ENCODE data around the gene NPAS2. TPM values are rescaled to one million over a fixed set of nuclear protein-coding genes. Genes with fewer than 3 reads are reported as not detected.

The NPAS2 gene
- polyA plus RNA-seq, 1 of the 3 experiments (the other 2 are of a cell fraction) = 58.5 TPM

DNA sequence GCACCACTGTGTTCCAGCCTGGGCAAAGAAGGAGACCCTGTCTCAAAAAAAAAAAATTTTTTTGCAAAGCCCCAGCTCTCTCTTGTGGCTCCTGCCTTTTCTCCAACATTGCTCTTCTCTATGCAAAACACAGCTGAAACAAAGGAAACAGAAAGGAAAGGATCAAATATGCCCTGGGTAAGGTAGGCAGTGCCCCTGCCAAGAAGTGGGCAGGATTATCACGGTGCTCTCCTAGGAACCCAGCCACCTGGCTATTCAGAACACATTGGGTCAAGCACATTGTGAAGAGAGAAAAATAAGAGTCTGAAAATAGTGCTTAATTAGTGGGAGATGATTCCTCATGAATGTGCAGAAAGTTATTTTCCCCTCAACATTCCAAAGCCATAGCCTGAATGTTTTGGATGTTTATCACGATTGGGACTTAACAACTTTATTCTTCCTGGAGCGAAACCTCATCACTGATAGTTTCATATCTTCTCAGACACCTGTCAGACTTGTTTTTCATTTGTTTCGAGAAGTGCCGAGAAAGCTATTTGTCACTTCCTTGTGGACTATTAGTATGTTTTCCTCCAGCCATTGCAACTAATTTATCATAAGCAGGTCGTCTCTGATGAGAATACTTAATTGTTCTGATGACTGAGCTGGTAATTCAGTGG lies 139.4 kb downstream of the NPAS2 start (continued):
- TF ChIP-seq, protein P1, sequence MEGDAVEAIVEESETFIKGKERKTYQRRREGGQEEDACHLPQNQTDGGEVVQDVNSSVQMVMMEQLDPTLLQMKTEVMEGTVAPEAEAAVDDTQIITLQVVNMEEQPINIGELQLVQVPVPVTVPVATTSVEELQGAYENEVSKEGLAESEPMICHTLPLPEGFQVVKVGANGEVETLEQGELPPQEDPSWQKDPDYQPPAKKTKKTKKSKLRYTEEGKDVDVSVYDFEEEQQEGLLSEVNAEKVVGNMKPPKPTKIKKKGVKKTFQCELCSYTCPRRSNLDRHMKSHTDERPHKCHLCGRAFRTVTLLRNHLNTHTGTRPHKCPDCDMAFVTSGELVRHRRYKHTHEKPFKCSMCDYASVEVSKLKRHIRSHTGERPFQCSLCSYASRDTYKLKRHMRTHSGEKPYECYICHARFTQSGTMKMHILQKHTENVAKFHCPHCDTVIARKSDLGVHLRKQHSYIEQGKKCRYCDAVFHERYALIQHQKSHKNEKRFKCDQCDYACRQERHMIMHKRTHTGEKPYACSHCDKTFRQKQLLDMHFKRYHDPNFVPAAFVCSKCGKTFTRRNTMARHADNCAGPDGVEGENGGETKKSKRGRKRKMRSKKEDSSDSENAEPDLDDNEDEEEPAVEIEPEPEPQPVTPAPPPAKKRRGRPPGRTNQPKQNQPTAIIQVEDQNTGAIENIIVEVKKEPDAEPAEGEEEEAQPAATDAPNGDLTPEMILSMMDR (IDR thresholded peaks at IDR 0.05) = no peak
- no peak for TF ChIP-seq EZH2phosphoT487 (IDR thresholded peaks at IDR 0.05; ENCODE audit: borderline replicate concordance, low read depth)
- TF ChIP-seq TEAD4 (IDR thresholded peaks at IDR 0.05; ENCODE audit: borderline replicate concordance, insufficient read depth) = no peak
- TF ChIP-seq, protein P2, sequence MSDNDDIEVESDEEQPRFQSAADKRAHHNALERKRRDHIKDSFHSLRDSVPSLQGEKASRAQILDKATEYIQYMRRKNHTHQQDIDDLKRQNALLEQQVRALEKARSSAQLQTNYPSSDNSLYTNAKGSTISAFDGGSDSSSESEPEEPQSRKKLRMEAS (IDR thresholded peaks at IDR 0.05; ENCODE audit: low read depth) = no peak
- TF ChIP-seq POLR2AphosphoS5 (IDR thresholded peaks at IDR 0.05; ENCODE audit: low read depth, low read length) = no peak
- no peak for TF ChIP-seq NFIC (IDR thresholded peaks at IDR 0.05; ENCODE audit: borderline replicate concordance)
- TF ChIP-seq, protein P3, sequence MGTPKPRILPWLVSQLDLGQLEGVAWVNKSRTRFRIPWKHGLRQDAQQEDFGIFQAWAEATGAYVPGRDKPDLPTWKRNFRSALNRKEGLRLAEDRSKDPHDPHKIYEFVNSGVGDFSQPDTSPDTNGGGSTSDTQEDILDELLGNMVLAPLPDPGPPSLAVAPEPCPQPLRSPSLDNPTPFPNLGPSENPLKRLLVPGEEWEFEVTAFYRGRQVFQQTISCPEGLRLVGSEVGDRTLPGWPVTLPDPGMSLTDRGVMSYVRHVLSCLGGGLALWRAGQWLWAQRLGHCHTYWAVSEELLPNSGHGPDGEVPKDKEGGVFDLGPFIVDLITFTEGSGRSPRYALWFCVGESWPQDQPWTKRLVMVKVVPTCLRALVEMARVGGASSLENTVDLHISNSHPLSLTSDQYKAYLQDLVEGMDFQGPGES (IDR thresholded peaks at IDR 0.05; ENCODE audit: low read depth, low read length) = no peak
- no peak for TF ChIP-seq FOXM1 (IDR thresholded peaks at IDR 0.05; ENCODE audit: low read depth)
- TF ChIP-seq EP300 (IDR thresholded peaks at IDR 0.05; ENCODE audit: borderline replicate concordance in 1 of 2, low read depth in 1 of 2, low read length in 1 of 2) = no peak
- no peak for TF ChIP-seq GABPA (IDR thresholded peaks at IDR 0.05; ENCODE audit: low read depth)
- no peak for TF ChIP-seq FOXJ3 (CRISPR knock-in tag; IDR thresholded peaks at IDR 0.05)
- TF ChIP-seq, protein P4, sequence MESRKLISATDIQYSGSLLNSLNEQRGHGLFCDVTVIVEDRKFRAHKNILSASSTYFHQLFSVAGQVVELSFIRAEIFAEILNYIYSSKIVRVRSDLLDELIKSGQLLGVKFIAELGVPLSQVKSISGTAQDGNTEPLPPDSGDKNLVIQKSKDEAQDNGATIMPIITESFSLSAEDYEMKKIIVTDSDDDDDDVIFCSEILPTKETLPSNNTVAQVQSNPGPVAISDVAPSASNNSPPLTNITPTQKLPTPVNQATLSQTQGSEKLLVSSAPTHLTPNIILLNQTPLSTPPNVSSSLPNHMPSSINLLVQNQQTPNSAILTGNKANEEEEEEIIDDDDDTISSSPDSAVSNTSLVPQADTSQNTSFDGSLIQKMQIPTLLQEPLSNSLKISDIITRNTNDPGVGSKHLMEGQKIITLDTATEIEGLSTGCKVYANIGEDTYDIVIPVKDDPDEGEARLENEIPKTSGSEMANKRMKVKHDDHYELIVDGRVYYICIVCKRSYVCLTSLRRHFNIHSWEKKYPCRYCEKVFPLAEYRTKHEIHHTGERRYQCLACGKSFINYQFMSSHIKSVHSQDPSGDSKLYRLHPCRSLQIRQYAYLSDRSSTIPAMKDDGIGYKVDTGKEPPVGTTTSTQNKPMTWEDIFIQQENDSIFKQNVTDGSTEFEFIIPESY (IDR thresholded peaks at IDR 0.05; ENCODE audit: borderline replicate concordance, low read depth) = no peak

DNA sequence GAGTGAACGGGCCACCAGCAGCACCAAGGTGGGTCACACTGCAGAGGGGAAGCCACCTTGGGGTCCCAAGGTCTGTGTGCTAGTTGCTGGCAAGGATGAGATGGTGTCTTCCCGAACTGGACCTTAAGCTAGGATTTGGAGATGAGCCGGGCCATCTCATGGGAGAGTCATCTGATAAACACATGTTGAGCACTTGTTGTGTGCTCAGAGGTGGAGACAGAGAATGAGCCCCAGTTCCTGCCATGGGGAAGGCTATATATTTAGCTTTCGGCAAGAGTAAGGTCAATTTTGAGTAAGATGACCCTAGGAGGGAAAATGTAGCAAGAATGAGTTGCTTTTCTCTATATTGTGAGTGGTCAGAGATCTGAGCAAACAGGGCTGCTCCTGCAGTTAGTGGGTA lies 140.7 kb downstream of the NPAS2 start:
- ChIA-PET CTCF (interaction anchor here (1.0 to 1.6 kb wide), 3 partner anchors 14 to 24 kb away, joined by 3 to 4 read pairs (median 3); no protein-coding TSS in a partner anchor), POLR2A (no interaction called here)
- Histone ChIP-seq H2AFZ (ENCODE audit: low read depth) (no peak overlapping the region), H3K4me1 (ENCODE audit: control insufficient read depth in 1 of 2, insufficient read depth in 2 of 2, low read depth in 1 of 2, low read length in 1 of 2) (peaks cover 3 to 12% of the 10 kb centered on the region in 2 experiments; a peak in 2 of 4 replicates), H3K36me3 (replicated peaks in 1 of 2; ENCODE audit: control insufficient read depth in 1 of 2, insufficient read depth in 2 of 2, low read length in 1 of 2) (peaks cover 0 to 13% of the 10 kb centered on the region in 2 experiments), H3K27ac (ENCODE audit: low read depth in 2 of 2, low read length in 1 of 2) (no peak overlapping the region), H3K9me2 (no peaks in the 10 kb centered on the region), H3K9me3 (no peaks in the 10 kb centered on the region), H4K20me1 (ENCODE audit: insufficient read depth) (no peaks in the 10 kb centered on the region), H3K9ac (no peak overlapping the region), H3K27me3 (ENCODE audit: insufficient read depth) (no peaks in the 10 kb centered on the region), H3F3A (replicated peaks; ENCODE audit: insufficient read depth) (no peaks in the 10 kb centered on the region), H3K79me2 (ENCODE audit: insufficient read depth) (no peaks in the 10 kb centered on the region), H3K4me3 (ENCODE audit: low read depth in 2 of 2, low read length in 1 of 2) (no peak overlapping the region), H3K4me2 (no peak overlapping the region)
- DNase-seq = no peak
- 60% methylated on average over 2 of the region's 4 CpGs for WGBS (ENCODE audit: low lambda C conversion rate)
- TF ChIP-seq MXI1 (IDR thresholded peaks at IDR 0.05; ENCODE audit: low read depth, low read length) (no peak), CHD2 (IDR thresholded peaks at IDR 0.05; ENCODE audit: low read length, partially characterized antibody) (no peak), TCF12 (IDR thresholded peaks at IDR 0.05) (no peak), GATA2 (CRISPR knock-in tag; IDR thresholded peaks at IDR 0.05) (no peak), JUND (IDR thresholded peaks at IDR 0.05) (no peak), POLR2AphosphoS5 (IDR thresholded peaks at IDR 0.05; ENCODE audit: low read depth, low read length) (no peak), EZH2phosphoT487 (IDR thresholded peaks at IDR 0.05; ENCODE audit: borderline replicate concordance, low read depth) (no peak), FOXM1 (IDR thresholded peaks at IDR 0.05; ENCODE audit: low read depth) (no peak)
- TF ChIP-seq, protein P5, sequence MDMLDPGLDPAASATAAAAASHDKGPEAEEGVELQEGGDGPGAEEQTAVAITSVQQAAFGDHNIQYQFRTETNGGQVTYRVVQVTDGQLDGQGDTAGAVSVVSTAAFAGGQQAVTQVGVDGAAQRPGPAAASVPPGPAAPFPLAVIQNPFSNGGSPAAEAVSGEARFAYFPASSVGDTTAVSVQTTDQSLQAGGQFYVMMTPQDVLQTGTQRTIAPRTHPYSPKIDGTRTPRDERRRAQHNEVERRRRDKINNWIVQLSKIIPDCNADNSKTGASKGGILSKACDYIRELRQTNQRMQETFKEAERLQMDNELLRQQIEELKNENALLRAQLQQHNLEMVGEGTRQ (IDR thresholded peaks at IDR 0.05; ENCODE audit: borderline replicate concordance, low read depth, low read length) = no peak
- TF ChIP-seq, protein P6, sequence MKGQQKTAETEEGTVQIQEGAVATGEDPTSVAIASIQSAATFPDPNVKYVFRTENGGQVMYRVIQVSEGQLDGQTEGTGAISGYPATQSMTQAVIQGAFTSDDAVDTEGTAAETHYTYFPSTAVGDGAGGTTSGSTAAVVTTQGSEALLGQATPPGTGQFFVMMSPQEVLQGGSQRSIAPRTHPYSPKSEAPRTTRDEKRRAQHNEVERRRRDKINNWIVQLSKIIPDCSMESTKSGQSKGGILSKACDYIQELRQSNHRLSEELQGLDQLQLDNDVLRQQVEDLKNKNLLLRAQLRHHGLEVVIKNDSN (IDR thresholded peaks at IDR 0.05; ENCODE audit: borderline replicate concordance, low read depth) = no peak
- TF ChIP-seq, protein P7, sequence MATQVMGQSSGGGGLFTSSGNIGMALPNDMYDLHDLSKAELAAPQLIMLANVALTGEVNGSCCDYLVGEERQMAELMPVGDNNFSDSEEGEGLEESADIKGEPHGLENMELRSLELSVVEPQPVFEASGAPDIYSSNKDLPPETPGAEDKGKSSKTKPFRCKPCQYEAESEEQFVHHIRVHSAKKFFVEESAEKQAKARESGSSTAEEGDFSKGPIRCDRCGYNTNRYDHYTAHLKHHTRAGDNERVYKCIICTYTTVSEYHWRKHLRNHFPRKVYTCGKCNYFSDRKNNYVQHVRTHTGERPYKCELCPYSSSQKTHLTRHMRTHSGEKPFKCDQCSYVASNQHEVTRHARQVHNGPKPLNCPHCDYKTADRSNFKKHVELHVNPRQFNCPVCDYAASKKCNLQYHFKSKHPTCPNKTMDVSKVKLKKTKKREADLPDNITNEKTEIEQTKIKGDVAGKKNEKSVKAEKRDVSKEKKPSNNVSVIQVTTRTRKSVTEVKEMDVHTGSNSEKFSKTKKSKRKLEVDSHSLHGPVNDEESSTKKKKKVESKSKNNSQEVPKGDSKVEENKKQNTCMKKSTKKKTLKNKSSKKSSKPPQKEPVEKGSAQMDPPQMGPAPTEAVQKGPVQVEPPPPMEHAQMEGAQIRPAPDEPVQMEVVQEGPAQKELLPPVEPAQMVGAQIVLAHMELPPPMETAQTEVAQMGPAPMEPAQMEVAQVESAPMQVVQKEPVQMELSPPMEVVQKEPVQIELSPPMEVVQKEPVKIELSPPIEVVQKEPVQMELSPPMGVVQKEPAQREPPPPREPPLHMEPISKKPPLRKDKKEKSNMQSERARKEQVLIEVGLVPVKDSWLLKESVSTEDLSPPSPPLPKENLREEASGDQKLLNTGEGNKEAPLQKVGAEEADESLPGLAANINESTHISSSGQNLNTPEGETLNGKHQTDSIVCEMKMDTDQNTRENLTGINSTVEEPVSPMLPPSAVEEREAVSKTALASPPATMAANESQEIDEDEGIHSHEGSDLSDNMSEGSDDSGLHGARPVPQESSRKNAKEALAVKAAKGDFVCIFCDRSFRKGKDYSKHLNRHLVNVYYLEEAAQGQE (IDR thresholded peaks at IDR 0.05; ENCODE audit: low read depth, low read length) = no peak

Measured in SK-N-SH (cell line).